Osteoblast (primary cell): ENCODE results near the gene C11orf98. TPM values are rescaled to one million over a fixed set of nuclear protein-coding genes. Genes with fewer than 3 reads are reported as not detected.
A peak's percentile ranks its signal among the peaks of the same experiment; 100 is the strongest.
"Not testable (repeated sequence)": the region's sequence is repeated elsewhere in the genome, so short reads cannot be mapped to it uniquely, and the experiment has no call there.

Experiments
- DNase-seq: peaks from one replicate; pipeline ENCODE4 v3.0.0; 2011; ENCODE audit warnings: low spot score, mixed read lengths; ENCODE audit not compliant: insufficient read length; ENCODE audit errors: missing footprints
- H2AFZ ChIP-seq: 2 replicates; pipeline ENCODE4 v1.6.0; 2011; ENCODE audit warnings: mild to moderate bottlenecking, low read length
- H3K27ac ChIP-seq: 2 replicates; pipeline ENCODE4 v1.5.1; 2011; ENCODE audit warnings: mild to moderate bottlenecking, low read depth, low read length, moderate library complexity
- H3K27me3 ChIP-seq: 2 replicates; pipeline ENCODE4 v1.6.0; 2012; ENCODE audit warnings: mild to moderate bottlenecking, control low read depth, inconsistent platforms, low read length, moderate library complexity; ENCODE audit not compliant: insufficient read depth
- H3K36me3 ChIP-seq: 2 replicates; pipeline ENCODE4 v1.5.1; 2011; ENCODE audit warnings: mild to moderate bottlenecking, low read length, control low read depth, moderate library complexity; ENCODE audit not compliant: insufficient read depth
- H3K4me1 ChIP-seq: 2 replicates; pipeline ENCODE4 v1.5.1; 2011; ENCODE audit warnings: mild to moderate bottlenecking, low read length, control low read depth, moderate library complexity; ENCODE audit not compliant: insufficient read depth
- H3K4me2 ChIP-seq: 2 replicates; pipeline ENCODE4 v1.6.0; 2011; ENCODE audit warnings: mild to moderate bottlenecking, low read length; ENCODE audit not compliant: insufficient read depth
- H3K4me3 ChIP-seq: fragments of 200-600 bp; sonication (generic); 3 replicates; pipeline ENCODE4 v1.5.1; 2012; ENCODE audit warnings: mild to moderate bottlenecking, low read length, inconsistent platforms; ENCODE audit not compliant: insufficient read depth
- H3K79me2 ChIP-seq: 2 replicates; pipeline ENCODE4 v1.6.0; 2012; ENCODE audit warnings: mild to moderate bottlenecking, low read length, control low read depth, inconsistent platforms; ENCODE audit not compliant: insufficient read depth
- H3K9me3 ChIP-seq: 2 replicates; pipeline ENCODE4 v1.5.1; 2011; ENCODE audit warnings: low read depth, low read length, control low read depth
- H4K20me1 ChIP-seq: 2 replicates; pipeline ENCODE4 v1.6.0; 2012; ENCODE audit warnings: mild to moderate bottlenecking, low read length, control low read depth; ENCODE audit not compliant: insufficient read depth
- CTCF ChIP-seq: IDR thresholded peaks from 2 replicates; pipeline ENCODE4 v1.5.1; 2011; ENCODE audit warnings: mild to moderate bottlenecking, low read depth, low read length, moderate library complexity; ENCODE audit errors: extremely low read depth
- total RNA-seq: library from RNA; depleted of rRNA; stranded (reverse); fragments of >200 nt; gene quantifications from 2 replicates; pipeline ENCODE4 v1.2.3, GENCODE V29; 2012

The C11orf98 gene
- total RNA-seq, 1 donor = 17.4 TPM

GRCh38 chr11:62627713-62628112 lies 37.3 kb downstream of the C11orf98 start:
- peak; percentile 26 for DNase-seq
- H3K4me3 ChIP-seq = no peak overlapping the region
- no peaks in the 10 kb centered on the region for H4K20me1 ChIP-seq
- no peak for TF ChIP-seq CTCF
- no peaks in the 10 kb centered on the region for H3K9me3 ChIP-seq
- H3K27ac ChIP-seq = no peak overlapping the region
- H3K4me1 ChIP-seq = no peaks in the 10 kb centered on the region
- H3K4me2 ChIP-seq = no peak overlapping the region
- no peaks in the 10 kb centered on the region for H3K27me3 ChIP-seq
- no peak overlapping the region for H2AFZ ChIP-seq
- no peaks in the 10 kb centered on the region for H3K79me2 ChIP-seq
- peaks cover 77% of the 10 kb centered on the region for H3K36me3 ChIP-seq

- Histone ChIP-seq H3K4me3 (peak overlapping the region; percentile 88), H4K20me1 (no peaks in the 10 kb centered on the region), H3K27me3 (no peaks in the 10 kb centered on the region), H3K79me2 (peaks cover 15% of the 10 kb centered on the region), H3K27ac (peak overlapping the region; percentile 84), H3K9me3 (no peaks in the 10 kb centered on the region), H3K4me1 (peaks cover 14% of the 10 kb centered on the region), H3K36me3 (peaks cover 32% of the 10 kb centered on the region), H2AFZ (peak overlapping the region; percentile 86), H3K4me2 (peak overlapping the region; percentile 92)
- TF ChIP-seq CTCF = no peak
- DNase-seq = peak; percentile 34
These were observed 42.4 kb downstream of the C11orf98 start for GRCh38 chr11:62622476-62623089.

GRCh38 chr11:62621567-62622470 lies 43.2 kb downstream of the C11orf98 start, which contains the start of gene B3GAT3:
Gene B3GAT3, minus strand, starts transcription at chr11:62621986. Its CDS starts 39 bp downstream, at chr11:62621947.
- Histone ChIP-seq H3K4me3 (peak within 1 kb of the TSS; percentile 88), H3K79me2 (peaks cover 15% of the 10 kb centered on the region), H3K4me2 (peak within 1 kb of the TSS; percentile 92), H3K36me3 (peaks cover 31% of the 10 kb centered on the region), H3K4me1 (peaks cover 14% of the 10 kb centered on the region), H3K9me3 (no peaks in the 10 kb centered on the region), H2AFZ (peak within 1 kb of the TSS; percentile 86), H3K27me3 (no peaks in the 10 kb centered on the region), H4K20me1 (no peaks in the 10 kb centered on the region), H3K27ac (peak within 1 kb of the TSS; percentile 84)
- TF ChIP-seq CTCF = no peak
- peak; percentile 100 for DNase-seq

- peak overlapping the region; percentile 88 for H3K4me3 ChIP-seq
- H3K4me1 ChIP-seq = peaks cover 14% of the 10 kb centered on the region
- peaks cover 15% of the 10 kb centered on the region for H3K79me2 ChIP-seq
- H3K36me3 ChIP-seq = peaks cover 29% of the 10 kb centered on the region
- no peak for DNase-seq
- TF ChIP-seq CTCF = no peak
- peak overlapping the region; percentile 76 for H2AFZ ChIP-seq
- peak overlapping the region; percentile 92 for H3K4me2 ChIP-seq
- no peaks in the 10 kb centered on the region for H3K9me3 ChIP-seq
- peak overlapping the region; percentile 63 for H3K27ac ChIP-seq
- H4K20me1 ChIP-seq = no peaks in the 10 kb centered on the region
- H3K27me3 ChIP-seq = no peaks in the 10 kb centered on the region
These were observed 43.9 kb downstream of the C11orf98 start for GRCh38 chr11:62621027-62621566.

- H2AFZ ChIP-seq, H3K27ac ChIP-seq, H3K27me3 ChIP-seq, H3K9me3 ChIP-seq, H3K4me1 ChIP-seq, DNase-seq, H3K4me2 ChIP-seq, H3K4me3 ChIP-seq, H4K20me1 ChIP-seq: not testable (repeated sequence)
- Histone ChIP-seq H3K36me3 (peaks cover 18% of the 10 kb centered on the region), H3K79me2 (peaks cover 15% of the 10 kb centered on the region)
These were observed 48.1 kb downstream of the C11orf98 start for GRCh38 chr11:62616957-62617356.
